H9 (cell line): ENCODE measurements around the gene METTL1. TPM values are rescaled to one million over a fixed set of nuclear protein-coding genes. Genes with fewer than 3 reads are reported as not detected.

Experiments used
- DNase-seq: peaks from one replicate; pipeline ENCODE4 v3.0.0-alpha.2; 2017
- H2AFZ ChIP-seq: one replicate; pipeline ENCODE4 v1.6.1; 2013; ENCODE audit warnings: mild to moderate bottlenecking, low read length, control low read depth, moderate library complexity
- H2AK5ac ChIP-seq: 2 replicates; pipeline ENCODE4 v1.6.1; 2013; ENCODE audit warnings: low read length, control low read depth, mixed read lengths; ENCODE audit not compliant: insufficient read length
- H2BK120ac ChIP-seq: one replicate; pipeline ENCODE4 v1.6.1; 2013; ENCODE audit warnings: low read depth, mild to moderate bottlenecking, low read length, control low read depth, inconsistent platforms; ENCODE audit not compliant: poor library complexity, severe bottlenecking
- H2BK12ac ChIP-seq: 2 replicates; pipeline ENCODE4 v1.6.1; 2013; ENCODE audit warnings: low read length, control low read depth, mixed read lengths, low read depth; ENCODE audit not compliant: insufficient read length
- H2BK15ac ChIP-seq: 2 replicates; pipeline ENCODE4 v1.6.1; 2013; ENCODE audit warnings: low read depth, low read length, control low read depth
- H2BK20ac ChIP-seq: one replicate; pipeline ENCODE4 v1.6.1; 2013; ENCODE audit warnings: low read depth, mild to moderate bottlenecking, low read length, control low read depth, inconsistent platforms; ENCODE audit not compliant: poor library complexity, severe bottlenecking
- H2BK5ac ChIP-seq: 2 replicates; pipeline ENCODE4 v1.6.1; 2013; ENCODE audit warnings: low read length, control low read depth, mixed read lengths; ENCODE audit not compliant: insufficient read length
- H3K14ac ChIP-seq: 2 replicates; pipeline ENCODE4 v1.6.1; 2013; ENCODE audit warnings: low read length, control low read depth; ENCODE audit not compliant: insufficient read depth
- H3K18ac ChIP-seq: 2 replicates; pipeline ENCODE4 v1.6.1; 2013; ENCODE audit warnings: low read depth, mild to moderate bottlenecking, mixed read lengths, low read length, control low read depth; ENCODE audit not compliant: insufficient read length
- H3K23ac ChIP-seq: 2 replicates; pipeline ENCODE4 v1.6.1; 2013; ENCODE audit warnings: low read length, control low read depth, mixed read lengths, low read depth; ENCODE audit not compliant: insufficient read length
- H3K23me2 ChIP-seq: 2 replicates; pipeline ENCODE4 v1.6.1; 2013; ENCODE audit warnings: low read depth, mild to moderate bottlenecking, mixed read lengths, low read length, control low read depth; ENCODE audit not compliant: insufficient read length, poor library complexity, severe bottlenecking
- H3K27ac ChIP-seq: 2 replicates; pipeline ENCODE4 v1.5.1; 2013; ENCODE audit warnings: low read length, control low read depth, mixed read lengths, low read depth; ENCODE audit not compliant: insufficient read length
- H3K27me3 ChIP-seq: 2 replicates; pipeline ENCODE4 v1.6.1; 2013; ENCODE audit warnings: low read length, control low read depth, inconsistent platforms; ENCODE audit not compliant: insufficient read depth
- H3K4ac ChIP-seq: 2 replicates; pipeline ENCODE4 v1.6.1; 2013; ENCODE audit warnings: low read depth, mild to moderate bottlenecking, control low read depth, inconsistent platforms, low read length, moderate library complexity
- H3K4me1 ChIP-seq: 2 replicates; pipeline ENCODE4 v1.6.1; 2013; ENCODE audit warnings: low read length, control low read depth, inconsistent platforms; ENCODE audit not compliant: insufficient read depth
- H3K4me2 ChIP-seq: 2 replicates; pipeline ENCODE4 v1.6.1; 2013; ENCODE audit warnings: low read length, control low read depth, mixed read lengths; ENCODE audit not compliant: insufficient read length, insufficient read depth
- H3K56ac ChIP-seq: 2 replicates; pipeline ENCODE4 v1.6.1; 2013; ENCODE audit warnings: low read depth, mild to moderate bottlenecking, mixed read lengths, low read length, control low read depth; ENCODE audit not compliant: insufficient read length
- H3K79me1 ChIP-seq: 2 replicates; pipeline ENCODE4 v1.6.1; 2013; ENCODE audit warnings: low read depth, mild to moderate bottlenecking, moderate library complexity, low read length, control low read depth, inconsistent platforms; ENCODE audit not compliant: insufficient read depth, poor library complexity, severe bottlenecking
- H3K79me2 ChIP-seq: 2 replicates; pipeline ENCODE4 v1.6.1; 2013; ENCODE audit warnings: low read length, control low read depth, inconsistent platforms; ENCODE audit not compliant: insufficient read depth
- H3K9ac ChIP-seq: 2 replicates; pipeline ENCODE4 v1.6.1; 2013; ENCODE audit warnings: low read length, control low read depth, mixed read lengths; ENCODE audit not compliant: insufficient read length; ENCODE audit errors: extremely low read depth
- H3K9me3 ChIP-seq: one replicate; pipeline ENCODE4 v1.6.1; 2013; ENCODE audit warnings: low read depth, low read length, inconsistent platforms; ENCODE audit not compliant: control insufficient read depth
- H3T11ph ChIP-seq: one replicate; pipeline ENCODE4 v1.6.1; 2013; ENCODE audit warnings: mild to moderate bottlenecking, low read length, control low read depth, inconsistent platforms
- H4K20me1 ChIP-seq: one replicate; pipeline ENCODE4 v1.6.1; 2013; ENCODE audit not compliant: control insufficient read depth, insufficient read length, insufficient read depth
- H4K5ac ChIP-seq: 2 replicates; pipeline ENCODE4 v1.6.1; 2013; ENCODE audit warnings: low read depth, mild to moderate bottlenecking, mixed read lengths, low read length, control low read depth; ENCODE audit not compliant: insufficient read length
- H4K8ac ChIP-seq: replicated peaks from 2 replicates; pipeline ENCODE4 v1.6.1; 2013; ENCODE audit warnings: low read length, control low read depth, mixed read lengths, low read depth; ENCODE audit not compliant: insufficient read length
- H4K91ac ChIP-seq: 2 replicates; pipeline ENCODE4 v1.6.1; 2013; ENCODE audit warnings: low read depth, mild to moderate bottlenecking, moderate library complexity, mixed read lengths, low read length, control low read depth; ENCODE audit not compliant: insufficient read length
- H3K27ac Mint-ChIP-seq, 3 experiments: 2 replicates in 2 of 3; 3 replicates in 1 of 3; pipeline ENCODE4 v1.8.0; 2020 to 2021; ENCODE audit warnings: mixed read lengths in 3 of 3, mild to moderate bottlenecking in 1 of 3, moderate library complexity in 1 of 3
- H3K27me3 Mint-ChIP-seq: 2 replicates; pipeline ENCODE4 v1.8.0; 2021; ENCODE audit warnings: low read depth, mild to moderate bottlenecking, moderate library complexity, mixed read lengths
- H3K36me3 Mint-ChIP-seq, 3 experiments: 2 replicates in 2 of 3; 3 replicates in 1 of 3; pipeline ENCODE4 v1.8.0; 2020 to 2021; ENCODE audit warnings: low read depth in 3 of 3, mixed read lengths in 3 of 3; ENCODE audit not compliant: insufficient read depth in 1 of 3
- H3K4me1 Mint-ChIP-seq, 2 experiments: 2 replicates each; pipeline ENCODE4 v1.8.0; 2020; ENCODE audit warnings: mixed read lengths in 2 of 2
- H3K4me3 Mint-ChIP-seq, 2 experiments: 2 replicates in 1 of 2; 3 replicates in 1 of 2; pipeline ENCODE4 v1.8.0; 2020 to 2021; ENCODE audit warnings: mild to moderate bottlenecking in 2 of 2, mixed read lengths in 2 of 2, moderate library complexity in 1 of 2
- H3K9me3 Mint-ChIP-seq, 2 experiments: 2 replicates in 1 of 2; 3 replicates in 1 of 2; pipeline ENCODE4 v1.8.0; 2020; ENCODE audit warnings: mild to moderate bottlenecking in 2 of 2, mixed read lengths in 2 of 2, moderate library complexity in 1 of 2
- WGBS: extraction: QIAGEN DNeasy Blood & Tissue Kit; methylation state at CpG from one replicate; pipeline ENCODE4 v1.1.7; 2013; ENCODE audit warnings: missing lambda C conversion rate, low lambda C conversion rate, mixed read lengths; ENCODE audit not compliant: insufficient read length; ENCODE audit errors: extremely low coverage; 5-methylcytosine and 5-hydroxymethylcytosine counted together
- total RNA-seq: library from RNA; stranded (reverse); gene quantifications from 2 replicates; pipeline ENCODE4 v1.2.1, GENCODE V29; 2021
- TF ChIP-seq, protein P1 (sequence below): fragments of 200-600 bp; sonication (generic); conservative IDR thresholded peaks from 3 replicates; pipeline ENCODE4 v1.8.0; 2021; ENCODE audit warnings: antibody characterized with exemption, mild to moderate bottlenecking

METTL1 gene
- total RNA-seq, 1 experiment from 2014 or later: 58.4 TPM

DNA sequence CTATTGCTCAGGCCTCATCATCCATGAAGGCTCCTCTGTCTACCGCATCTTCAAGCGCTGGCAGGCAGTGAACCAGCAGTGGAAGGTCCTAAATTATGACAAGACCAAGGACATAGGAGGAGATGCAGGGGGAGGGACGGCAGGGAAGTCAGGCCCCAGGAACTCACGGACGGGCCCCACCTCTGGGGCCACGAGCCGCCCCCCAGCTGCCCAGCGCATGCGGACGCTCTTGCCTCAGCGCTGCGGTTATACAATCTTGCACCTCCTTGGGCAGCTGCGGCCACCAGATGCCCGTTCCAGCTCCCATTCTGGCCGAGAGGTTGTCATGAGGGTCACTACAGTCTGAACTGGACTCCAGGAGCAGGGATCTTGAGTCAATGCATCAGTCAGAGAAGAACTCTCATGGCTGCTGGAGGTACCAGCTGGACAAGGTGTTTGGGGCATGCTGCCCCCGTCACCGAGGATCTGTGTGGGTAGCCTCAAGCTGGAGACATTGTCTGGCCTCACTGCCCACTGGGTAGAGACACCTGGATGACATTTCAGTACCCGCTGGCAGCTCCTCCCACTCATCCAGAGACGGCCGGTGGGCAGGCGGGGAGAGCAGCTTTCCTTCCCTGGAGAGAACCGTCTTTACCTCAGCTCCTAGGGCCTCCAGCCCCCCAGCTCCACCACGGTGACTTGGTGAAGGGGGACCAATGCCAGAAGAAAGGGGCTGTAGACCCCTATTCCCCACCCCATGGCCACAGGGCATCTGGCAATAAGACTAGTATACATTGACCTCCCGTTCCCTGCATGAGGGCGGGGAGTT lies 13.1 kb downstream of the METTL1 start:
- Histone ChIP-seq H3K27me3 (peaks cover 12% of the 10 kb centered on the region), H2BK15ac (no peak overlapping the region), H3K9me3 (no peaks in the 10 kb centered on the region), H3K14ac (no peak overlapping the region), H4K8ac (no peak overlapping the region), H2AK5ac (no peak overlapping the region), H2BK120ac (no peak overlapping the region), H3T11ph (no peak overlapping the region), H3K27ac (no peak overlapping the region), H3K79me2 (no peaks in the 10 kb centered on the region), H3K23ac (no peak overlapping the region), H3K56ac (no peak overlapping the region), H3K79me1 (no peaks in the 10 kb centered on the region), H2BK20ac (no peak overlapping the region), H3K18ac (no peak overlapping the region), H4K5ac (no peak overlapping the region), H3K4me2 (no peak overlapping the region), H2BK12ac (no peak overlapping the region), H3K9ac (no peak overlapping the region), H2AFZ (no peak overlapping the region), H3K4ac (no peak overlapping the region), H3K4me1 (no peaks in the 10 kb centered on the region), H4K20me1 (no peaks in the 10 kb centered on the region), H4K91ac (no peak overlapping the region), H2BK5ac (no peak overlapping the region), H3K23me2 (peaks cover 9% of the 10 kb centered on the region)
- peaks cover 3 to 19% (median 6%) of the 10 kb centered on the region in 3 experiments; a peak in 6 of 7 replicates for H3K36me3 Mint-ChIP-seq
- peaks cover 46% of the 10 kb centered on the region for H3K27me3 Mint-ChIP-seq
- no peak for DNase-seq
- WGBS: no CpG with 5 or more reads among the region's 25 CpGs
- H3K4me1 Mint-ChIP-seq: peaks cover 28% of the 10 kb centered on the region in 2 experiments
- H3K9me3 Mint-ChIP-seq: 0 out of 5 replicates have a peak, but pooled peaks cover 0 to 2% of the 10 kb centered on the region in 2 experiments
- TF ChIP-seq, protein P1, sequence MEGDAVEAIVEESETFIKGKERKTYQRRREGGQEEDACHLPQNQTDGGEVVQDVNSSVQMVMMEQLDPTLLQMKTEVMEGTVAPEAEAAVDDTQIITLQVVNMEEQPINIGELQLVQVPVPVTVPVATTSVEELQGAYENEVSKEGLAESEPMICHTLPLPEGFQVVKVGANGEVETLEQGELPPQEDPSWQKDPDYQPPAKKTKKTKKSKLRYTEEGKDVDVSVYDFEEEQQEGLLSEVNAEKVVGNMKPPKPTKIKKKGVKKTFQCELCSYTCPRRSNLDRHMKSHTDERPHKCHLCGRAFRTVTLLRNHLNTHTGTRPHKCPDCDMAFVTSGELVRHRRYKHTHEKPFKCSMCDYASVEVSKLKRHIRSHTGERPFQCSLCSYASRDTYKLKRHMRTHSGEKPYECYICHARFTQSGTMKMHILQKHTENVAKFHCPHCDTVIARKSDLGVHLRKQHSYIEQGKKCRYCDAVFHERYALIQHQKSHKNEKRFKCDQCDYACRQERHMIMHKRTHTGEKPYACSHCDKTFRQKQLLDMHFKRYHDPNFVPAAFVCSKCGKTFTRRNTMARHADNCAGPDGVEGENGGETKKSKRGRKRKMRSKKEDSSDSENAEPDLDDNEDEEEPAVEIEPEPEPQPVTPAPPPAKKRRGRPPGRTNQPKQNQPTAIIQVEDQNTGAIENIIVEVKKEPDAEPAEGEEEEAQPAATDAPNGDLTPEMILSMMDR: no peak
- no peak overlapping the region; a peak in 1 of 5 replicates for H3K4me3 Mint-ChIP-seq
- H3K27ac Mint-ChIP-seq: no peak overlapping the region
